HepG2 (cell line): Measurements from ENCODE around the gene SAP30.

Experiments
- KMT2A ChIP-seq: sonication (generic); formaldehyde crosslinking; IDR thresholded peaks from 2 replicates; pipeline ENCODE4 v1.4.0; 2020; ENCODE audit warnings: missing genetic modification reagents
- RAD21 ChIP-seq: fragments of 450-650 bp; formaldehyde crosslinking; IDR thresholded peaks from 2 replicates; pipeline ENCODE4 v1.5.0; 2020; ENCODE audit warnings: mild to moderate bottlenecking
- RXRA ChIP-seq: sonication (generic); formaldehyde crosslinking; IDR thresholded peaks from 2 replicates; pipeline ENCODE4 v1.5.1; 2020; ENCODE audit warnings: missing genetic modification reagents
- SP1 ChIP-seq, 2 experiments: fragments of 450-650 bp in 1 of 2; sonication (generic) in 1 of 2; formaldehyde crosslinking in 1 of 2; IDR thresholded peaks; 2 replicates each; pipeline versions ENCODE4 v1.4.0 to v1.6.1; 2016 to 2020; ENCODE audit warnings: missing genetic modification reagents in 1 of 2
- ZNF12 ChIP-seq: sonication (generic); formaldehyde crosslinking; IDR thresholded peaks from 2 replicates; pipeline ENCODE4 v1.5.0; 2020; ENCODE audit warnings: missing genetic modification reagents

DNA sequence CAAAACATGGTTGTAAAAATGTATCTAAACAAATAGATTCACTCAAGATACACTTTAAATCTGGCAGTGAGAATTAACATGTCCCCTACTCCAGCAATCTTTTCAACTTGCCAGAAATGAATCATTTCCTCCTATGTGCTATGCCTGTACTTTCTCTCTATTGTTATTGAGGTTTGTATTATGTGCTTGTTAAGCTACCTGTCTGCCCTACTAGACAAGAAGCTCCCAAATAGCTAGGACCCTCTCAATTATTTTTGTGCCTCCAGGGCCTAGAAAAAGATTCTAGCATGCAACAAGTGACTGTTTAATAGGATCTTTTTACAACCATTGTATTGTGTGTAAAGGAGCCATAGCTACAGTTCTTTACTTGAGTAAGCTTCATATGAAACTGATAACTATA, 3.5 kb upstream of the SAP30 start:
- TF ChIP-seq RXRA (CRISPR knock-in tag): no peak
- TF ChIP-seq RAD21 (CRISPR knock-in tag): no peak
- no peak for TF ChIP-seq SP1 (IDR thresholded peaks at IDR 0.05)
- TF ChIP-seq SP1 (CRISPR knock-in tag; IDR thresholded peaks at IDR 0.05): no peak
- TF ChIP-seq ZNF12 (CRISPR knock-in tag): no peak
- no peak for TF ChIP-seq KMT2A (CRISPR knock-in tag)
